Measurements from ENCODE around the gene ZFHX2. TPM values are rescaled to one million over a fixed set of nuclear protein-coding genes. Genes with fewer than 3 reads are reported as not detected.

ZFHX2 gene
- total RNA-seq, 1 donor from 2014 or later: 0.81 TPM

DNA sequence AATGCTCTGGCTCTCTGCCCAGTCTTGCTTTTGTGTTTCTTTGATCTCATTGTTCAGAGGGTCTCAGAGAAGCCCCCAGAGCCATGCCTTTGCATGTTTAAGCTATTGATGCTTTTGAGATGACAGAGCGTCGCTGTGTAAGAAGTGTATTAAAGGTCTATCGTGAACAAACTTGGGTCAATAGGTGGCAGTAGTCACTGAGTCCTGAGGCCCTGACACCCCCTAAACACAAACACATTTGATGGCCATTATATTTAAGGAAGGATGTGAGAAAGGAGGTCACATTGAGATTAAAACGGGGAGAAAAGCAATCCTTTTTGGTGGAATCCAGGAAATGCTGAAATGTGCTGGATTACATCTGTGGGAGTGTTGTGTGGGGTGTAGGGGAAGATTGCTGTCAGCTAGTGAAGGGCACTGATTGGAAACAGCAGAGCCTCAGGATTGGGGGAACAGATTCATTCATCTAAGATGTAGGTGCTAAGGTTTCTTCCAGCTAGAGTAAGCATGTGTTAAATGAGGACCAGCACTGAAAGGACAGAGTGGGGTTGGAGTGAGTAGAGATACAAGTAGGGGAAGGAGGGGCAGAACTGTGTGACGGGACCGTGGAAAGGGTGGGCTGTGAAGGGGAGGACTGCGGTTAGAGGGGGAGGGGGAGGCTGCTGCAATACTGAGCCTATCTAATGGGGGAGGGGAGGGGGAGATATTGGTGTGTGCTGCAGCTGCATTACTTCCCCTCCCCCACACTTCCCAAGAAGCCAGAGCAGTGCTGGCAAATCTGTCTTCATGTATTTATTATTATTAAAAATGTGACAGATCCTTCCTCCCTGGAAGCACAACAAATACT lies 69.4 kb downstream of the ZFHX2 start:
- DNase-seq (ENCODE audit: low spot score) (no peak), ATAC-seq (no peak)

- no peak for ATAC-seq
- no peak for DNase-seq (ENCODE audit: low spot score)
Measured at GRCh38 chr14:23481362-23481970, 70.1 kb downstream of the ZFHX2 start.

DNA sequence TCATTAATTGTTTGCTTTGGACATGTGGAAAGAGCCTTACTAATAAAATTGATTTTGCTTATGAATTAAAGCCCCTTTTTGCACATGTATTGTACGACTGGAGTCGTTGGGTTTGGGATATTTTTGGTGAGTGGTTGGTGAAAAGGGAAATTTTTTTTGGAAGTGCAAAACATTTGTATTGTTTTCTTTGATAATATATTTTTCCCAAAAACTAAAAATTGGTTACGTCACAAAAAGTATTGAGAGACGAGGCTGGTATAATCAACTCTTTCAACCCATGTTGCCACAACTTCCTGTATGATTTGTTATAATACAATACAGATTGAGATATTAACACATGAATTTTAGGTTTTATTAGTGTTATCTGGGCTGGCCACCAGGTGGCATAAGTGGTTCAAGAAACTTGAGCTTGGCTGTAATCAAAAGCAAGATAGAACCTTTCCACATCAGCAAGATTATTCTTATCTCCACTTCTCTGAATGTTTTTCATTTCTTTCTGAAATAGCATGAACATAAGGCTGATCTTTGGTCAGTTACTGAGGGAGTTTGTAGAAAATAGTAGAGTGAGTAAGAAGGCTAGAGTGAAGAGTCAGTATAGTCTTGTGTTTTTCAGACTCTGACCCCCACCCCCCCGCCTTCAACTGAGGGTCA lies 73.3 kb downstream of the ZFHX2 start:
- ATAC-seq: peak; percentile 81
- DNase-seq (ENCODE audit: low spot score): no peak

DNA sequence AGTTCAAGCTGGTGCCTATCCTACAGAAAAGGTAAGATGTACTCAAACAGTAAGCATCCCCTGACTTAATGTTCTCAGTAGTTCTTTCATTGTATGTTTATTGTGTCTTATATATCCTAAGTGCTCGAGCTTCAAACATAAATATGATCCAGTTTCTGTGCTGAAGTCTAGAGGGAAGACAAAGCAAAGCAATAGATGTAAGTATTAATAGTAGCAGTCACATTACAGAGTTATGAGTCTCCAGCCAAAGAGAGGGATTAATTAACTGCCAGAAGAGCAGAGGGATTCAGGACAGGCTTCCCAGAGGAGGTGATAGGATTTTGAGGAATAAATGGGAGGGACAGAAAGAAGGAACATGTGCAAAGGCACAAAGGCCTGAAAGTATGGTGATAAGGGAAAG lies 80.6 kb downstream of the ZFHX2 start:
- no peak for DNase-seq (ENCODE audit: low spot score)
- no peak for ATAC-seq

Other genes with a start within 250 kb of the ZFHX2 start
- gene PPP1R3E, start 248.9 kb downstream of the ZFHX2 start, total RNA-seq: 11.5 TPM
- 14.0 TPM for gene BCL2L2, start 244.9 kb downstream of the ZFHX2 start, total RNA-seq
- gene PABPN1, start 230.3 kb downstream of the ZFHX2 start, total RNA-seq: 86.9 TPM
- 3.6 TPM for gene SLC22A17, start 198.9 kb downstream of the ZFHX2 start, total RNA-seq
- 0.68 TPM for gene EFS, start 186.6 kb downstream of the ZFHX2 start, total RNA-seq
- gene IL25, start 179.0 kb downstream of the ZFHX2 start, total RNA-seq: not detected
- not detected for gene CMTM5, start 174.7 kb downstream of the ZFHX2 start, total RNA-seq
- not detected for gene MYH6, start 143.5 kb downstream of the ZFHX2 start, total RNA-seq
- not detected for gene MYH7, start 116.1 kb downstream of the ZFHX2 start, total RNA-seq
- 12.1 TPM for gene NGDN, start 82.1 kb downstream of the ZFHX2 start, total RNA-seq
- gene THTPA, start 4.5 kb upstream of the ZFHX2 start, total RNA-seq: 11.1 TPM
- gene AP1G2, start 16.0 kb upstream of the ZFHX2 start, total RNA-seq: 19.3 TPM
- 0.10 TPM for gene JPH4, start 27.0 kb upstream of the ZFHX2 start, total RNA-seq
- 6.2 TPM for gene DHRS2, start 84.6 kb upstream of the ZFHX2 start, total RNA-seq